H1 (cell line): Measurements from ENCODE around the gene NOXRED1. TPM values are rescaled to one million over a fixed set of nuclear protein-coding genes. Genes with fewer than 3 reads are reported as not detected.

Source experiments
- EP300 ChIP-seq, 2 experiments: IDR thresholded peaks; 1 replicate in 1 of 2; 2 replicates in 1 of 2; pipeline ENCODE4 v1.6.1; 2011 to 2012; ENCODE audit warnings: low read depth in 2 of 2, low read length in 2 of 2, mild to moderate bottlenecking in 2 of 2, borderline replicate concordance in 1 of 2, inconsistent platforms in 1 of 2, moderate library complexity in 1 of 2
- KDM1A ChIP-seq: fragments of 200-600, 300-600 bp; sonication (generic); IDR thresholded peaks from 2 replicates; pipeline ENCODE4 v1.7.1; 2016; ENCODE audit warnings: mild to moderate bottlenecking, low read length, borderline replicate concordance
- RBBP5 ChIP-seq: IDR thresholded peaks from 2 replicates; pipeline ENCODE4 v1.7.1; 2012; ENCODE audit warnings: low read depth, mild to moderate bottlenecking, inconsistent platforms, low read length, moderate library complexity, borderline replicate concordance
- RNF2 ChIP-seq: fragments of 200-900, 300-1000 bp; sonication (generic); IDR thresholded peaks from 2 replicates; pipeline ENCODE4 v1.7.1; 2016; ENCODE audit warnings: borderline replicate concordance, low read depth, mild to moderate bottlenecking, antibody characterized with exemption, low read length; ENCODE audit not compliant: poor library complexity, severe bottlenecking; ENCODE audit errors: missing control alignments
- SAP30 ChIP-seq: fragments of 300-600 bp; sonication (generic); IDR thresholded peaks from 2 replicates; pipeline ENCODE4 v1.7.1; 2012; ENCODE audit warnings: low read length, moderate library complexity, mild to moderate bottlenecking, inconsistent platforms; ENCODE audit not compliant: insufficient read depth, insufficient replicate concordance
- polyA plus RNA-seq, 7 experiments: library from polyadenylated mRNA; depleted of rRNA in 3 of 7; stranded (reverse) in 5 of 7; unstranded in 2 of 7; fragments of >200 nt in 5 of 7; fragments of 200-250 nt in 2 of 7; gene quantifications; 1 replicate in 5 of 7; 2 replicates in 1 of 7; 4 replicates in 1 of 7; pipeline versions ENCODE4 v1.2.1 to v1.2.3, GENCODE V29; 2011 to 2013; ENCODE audit warnings: missing spikeins in 2 of 7, mixed read lengths in 2 of 7
- total RNA-seq: library from RNA; stranded (reverse); fragmentation: NEBNext Ultra II Directional; extraction: Animal tissue kit (Norgen Biotek cat#: 25700); gene quantifications from 2 replicates; pipeline ENCODE4 v1.2.1, GENCODE V29; 2021
- TF ChIP-seq, protein P1 (sequence below): IDR thresholded peaks from 2 replicates; pipeline ENCODE4 v1.6.1; 2012; ENCODE audit warnings: low read length, inconsistent platforms

Gene NOXRED1
- total and polyA plus RNA-seq, 2 of the 8 experiments (the other 6 are each of a cell fraction or from before 2014, with no cell fraction given): 0.23 to 0.48 TPM

DNA sequence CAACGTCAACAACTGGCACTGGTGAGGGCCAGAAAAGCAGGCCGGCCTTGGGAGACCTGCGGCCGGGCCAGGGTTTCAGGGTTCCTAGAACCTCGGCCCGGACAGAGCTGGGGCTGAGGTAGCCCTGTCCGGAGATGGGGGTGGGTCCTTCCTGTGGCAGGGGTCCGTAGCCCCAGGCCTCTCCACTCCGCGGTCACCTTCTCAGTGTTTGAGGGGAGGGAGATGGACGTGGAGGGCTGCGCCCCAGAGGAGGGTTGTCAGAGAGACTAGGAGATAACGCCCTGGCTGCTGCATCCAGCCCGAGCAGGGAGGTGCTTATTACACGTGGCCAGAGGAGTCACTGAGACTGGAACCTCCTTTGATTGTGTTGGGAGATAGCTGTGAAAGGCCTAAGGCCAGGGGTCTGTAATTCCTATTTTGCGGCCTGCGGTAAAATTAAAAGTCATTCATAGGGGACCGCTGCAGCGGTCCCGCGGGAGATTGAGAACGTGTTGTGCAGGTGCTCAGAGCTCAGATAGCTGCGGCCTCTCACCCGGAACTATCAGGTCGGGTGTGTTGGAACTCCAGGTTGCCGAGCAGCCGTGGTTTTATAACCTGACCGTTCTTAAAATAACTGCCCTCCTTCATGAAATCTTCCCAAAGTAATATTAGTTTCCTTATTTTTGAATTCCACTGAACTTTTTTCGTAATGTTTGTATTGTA lies 35.1 kb upstream of the NOXRED1 start (continued):
- peak; percentile 92 for TF ChIP-seq SAP30
- TF ChIP-seq EP300 (IDR thresholded peaks at IDR 0.05; ENCODE audit: borderline replicate concordance in 1 of 2, low read depth in 2 of 2, low read length in 2 of 2): no peak
- no peak for TF ChIP-seq RNF2
- TF ChIP-seq, protein P1, sequence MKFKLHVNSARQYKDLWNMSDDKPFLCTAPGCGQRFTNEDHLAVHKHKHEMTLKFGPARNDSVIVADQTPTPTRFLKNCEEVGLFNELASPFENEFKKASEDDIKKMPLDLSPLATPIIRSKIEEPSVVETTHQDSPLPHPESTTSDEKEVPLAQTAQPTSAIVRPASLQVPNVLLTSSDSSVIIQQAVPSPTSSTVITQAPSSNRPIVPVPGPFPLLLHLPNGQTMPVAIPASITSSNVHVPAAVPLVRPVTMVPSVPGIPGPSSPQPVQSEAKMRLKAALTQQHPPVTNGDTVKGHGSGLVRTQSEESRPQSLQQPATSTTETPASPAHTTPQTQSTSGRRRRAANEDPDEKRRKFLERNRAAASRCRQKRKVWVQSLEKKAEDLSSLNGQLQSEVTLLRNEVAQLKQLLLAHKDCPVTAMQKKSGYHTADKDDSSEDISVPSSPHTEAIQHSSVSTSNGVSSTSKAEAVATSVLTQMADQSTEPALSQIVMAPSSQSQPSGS: no peak
- no peak for TF ChIP-seq KDM1A
- TF ChIP-seq RBBP5: peak; percentile 6; the same call in 1 of the 2 replicates
